Osteoblast (primary cell): ENCODE measurements around the gene RBM33. TPM values are rescaled to one million over a fixed set of nuclear protein-coding genes. Genes with fewer than 3 reads are reported as not detected.
A peak's percentile ranks its signal among the peaks of the same experiment; 100 is the strongest.

Source experiments
- DNase-seq: peaks from one replicate; pipeline ENCODE4 v3.0.0; 2011; ENCODE audit warnings: low spot score, mixed read lengths; ENCODE audit not compliant: insufficient read length; ENCODE audit errors: missing footprints
- H2AFZ ChIP-seq: 2 replicates; pipeline ENCODE4 v1.6.0; 2011; ENCODE audit warnings: mild to moderate bottlenecking, low read length
- H3K27ac ChIP-seq: 2 replicates; pipeline ENCODE4 v1.5.1; 2011; ENCODE audit warnings: mild to moderate bottlenecking, low read depth, low read length, moderate library complexity
- H3K27me3 ChIP-seq: 2 replicates; pipeline ENCODE4 v1.6.0; 2012; ENCODE audit warnings: mild to moderate bottlenecking, control low read depth, inconsistent platforms, low read length, moderate library complexity; ENCODE audit not compliant: insufficient read depth
- H3K36me3 ChIP-seq: 2 replicates; pipeline ENCODE4 v1.5.1; 2011; ENCODE audit warnings: mild to moderate bottlenecking, low read length, control low read depth, moderate library complexity; ENCODE audit not compliant: insufficient read depth
- H3K4me1 ChIP-seq: 2 replicates; pipeline ENCODE4 v1.5.1; 2011; ENCODE audit warnings: mild to moderate bottlenecking, low read length, control low read depth, moderate library complexity; ENCODE audit not compliant: insufficient read depth
- H3K4me2 ChIP-seq: 2 replicates; pipeline ENCODE4 v1.6.0; 2011; ENCODE audit warnings: mild to moderate bottlenecking, low read length; ENCODE audit not compliant: insufficient read depth
- H3K4me3 ChIP-seq: fragments of 200-600 bp; sonication (generic); 3 replicates; pipeline ENCODE4 v1.5.1; 2012; ENCODE audit warnings: mild to moderate bottlenecking, low read length, inconsistent platforms; ENCODE audit not compliant: insufficient read depth
- H3K79me2 ChIP-seq: 2 replicates; pipeline ENCODE4 v1.6.0; 2012; ENCODE audit warnings: mild to moderate bottlenecking, low read length, control low read depth, inconsistent platforms; ENCODE audit not compliant: insufficient read depth
- H3K9me3 ChIP-seq: 2 replicates; pipeline ENCODE4 v1.5.1; 2011; ENCODE audit warnings: low read depth, low read length, control low read depth
- H4K20me1 ChIP-seq: 2 replicates; pipeline ENCODE4 v1.6.0; 2012; ENCODE audit warnings: mild to moderate bottlenecking, low read length, control low read depth; ENCODE audit not compliant: insufficient read depth
- total RNA-seq: library from RNA; depleted of rRNA; stranded (reverse); fragments of >200 nt; gene quantifications from 2 replicates; pipeline ENCODE4 v1.2.3, GENCODE V29; 2012
- TF ChIP-seq, protein P1 (sequence below): IDR thresholded peaks from 2 replicates; pipeline ENCODE4 v1.5.1; 2011; ENCODE audit warnings: mild to moderate bottlenecking, low read depth, low read length, moderate library complexity; ENCODE audit errors: extremely low read depth

The RBM33 gene
- total RNA-seq, 1 donor: 27.5 TPM

DNA sequence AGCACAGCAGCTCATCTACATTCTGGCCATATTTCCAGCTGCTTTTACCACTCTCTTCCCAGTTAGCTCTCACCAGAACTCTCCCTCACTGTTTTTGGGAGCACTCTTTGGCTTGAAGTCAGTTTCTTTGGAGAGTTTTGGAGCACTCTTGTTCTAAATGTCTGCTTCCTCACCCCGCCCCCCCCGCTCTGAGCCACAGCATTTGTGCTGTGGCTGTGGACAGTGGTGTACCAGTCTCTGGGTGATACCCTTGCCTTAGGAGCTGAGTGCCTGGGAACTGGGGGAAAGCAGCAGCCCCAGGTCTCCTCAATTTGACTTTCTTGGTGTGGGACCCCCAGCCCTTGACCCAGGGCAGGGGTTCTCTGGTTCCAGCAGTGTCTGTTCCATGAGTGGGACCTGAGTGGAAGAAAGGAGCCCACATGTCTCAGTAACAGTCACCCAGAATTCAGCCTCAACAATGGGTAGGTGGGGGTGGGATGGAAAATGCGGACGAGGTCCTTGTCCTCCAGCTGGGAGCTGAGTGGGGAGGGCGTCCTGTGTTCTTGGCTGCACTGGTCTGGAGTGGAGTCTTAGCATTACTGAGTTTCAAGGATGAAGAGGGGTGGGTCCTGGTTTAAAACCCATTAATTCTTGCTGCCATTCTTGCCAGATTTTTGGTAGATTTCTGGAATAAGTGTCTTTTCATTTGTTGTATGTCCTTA is 18.0 kb downstream of the RBM33 start:
- no peaks in the 10 kb centered on the region for H3K9me3 ChIP-seq
- peaks cover 96% of the 10 kb centered on the region for H3K79me2 ChIP-seq
- H4K20me1 ChIP-seq: peaks cover 69% of the 10 kb centered on the region
- H3K4me2 ChIP-seq: no peak overlapping the region
- H3K27me3 ChIP-seq: no peaks in the 10 kb centered on the region
- no peak overlapping the region for H2AFZ ChIP-seq
- TF ChIP-seq, protein P1, sequence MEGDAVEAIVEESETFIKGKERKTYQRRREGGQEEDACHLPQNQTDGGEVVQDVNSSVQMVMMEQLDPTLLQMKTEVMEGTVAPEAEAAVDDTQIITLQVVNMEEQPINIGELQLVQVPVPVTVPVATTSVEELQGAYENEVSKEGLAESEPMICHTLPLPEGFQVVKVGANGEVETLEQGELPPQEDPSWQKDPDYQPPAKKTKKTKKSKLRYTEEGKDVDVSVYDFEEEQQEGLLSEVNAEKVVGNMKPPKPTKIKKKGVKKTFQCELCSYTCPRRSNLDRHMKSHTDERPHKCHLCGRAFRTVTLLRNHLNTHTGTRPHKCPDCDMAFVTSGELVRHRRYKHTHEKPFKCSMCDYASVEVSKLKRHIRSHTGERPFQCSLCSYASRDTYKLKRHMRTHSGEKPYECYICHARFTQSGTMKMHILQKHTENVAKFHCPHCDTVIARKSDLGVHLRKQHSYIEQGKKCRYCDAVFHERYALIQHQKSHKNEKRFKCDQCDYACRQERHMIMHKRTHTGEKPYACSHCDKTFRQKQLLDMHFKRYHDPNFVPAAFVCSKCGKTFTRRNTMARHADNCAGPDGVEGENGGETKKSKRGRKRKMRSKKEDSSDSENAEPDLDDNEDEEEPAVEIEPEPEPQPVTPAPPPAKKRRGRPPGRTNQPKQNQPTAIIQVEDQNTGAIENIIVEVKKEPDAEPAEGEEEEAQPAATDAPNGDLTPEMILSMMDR: no peak
- peaks cover 15% of the 10 kb centered on the region for H3K4me1 ChIP-seq
- no peak for DNase-seq
- no peak overlapping the region for H3K4me3 ChIP-seq
- no peaks in the 10 kb centered on the region for H3K36me3 ChIP-seq
- no peak overlapping the region for H3K27ac ChIP-seq

DNA sequence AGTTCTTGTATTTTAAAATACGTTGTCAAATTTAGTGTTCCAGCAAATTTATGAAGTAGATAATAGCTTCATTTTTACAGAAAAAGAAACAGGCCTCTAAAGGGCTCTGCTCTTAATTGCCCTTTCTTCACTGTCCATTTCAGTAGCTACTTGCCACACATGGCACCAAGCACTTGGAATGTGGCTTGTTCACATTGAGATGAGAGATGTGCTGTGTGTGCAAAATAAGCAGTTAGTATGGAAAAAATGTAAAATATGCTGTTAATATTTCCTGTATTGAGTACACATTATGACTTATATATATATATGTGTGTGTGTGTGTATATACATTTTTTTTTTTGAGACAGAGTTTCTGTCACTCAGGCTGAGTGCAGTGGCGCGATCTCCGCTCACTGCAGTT is 19.5 kb downstream of the RBM33 start:
- peaks cover 68% of the 10 kb centered on the region for H4K20me1 ChIP-seq
- peaks cover 15% of the 10 kb centered on the region for H3K4me1 ChIP-seq

DNA sequence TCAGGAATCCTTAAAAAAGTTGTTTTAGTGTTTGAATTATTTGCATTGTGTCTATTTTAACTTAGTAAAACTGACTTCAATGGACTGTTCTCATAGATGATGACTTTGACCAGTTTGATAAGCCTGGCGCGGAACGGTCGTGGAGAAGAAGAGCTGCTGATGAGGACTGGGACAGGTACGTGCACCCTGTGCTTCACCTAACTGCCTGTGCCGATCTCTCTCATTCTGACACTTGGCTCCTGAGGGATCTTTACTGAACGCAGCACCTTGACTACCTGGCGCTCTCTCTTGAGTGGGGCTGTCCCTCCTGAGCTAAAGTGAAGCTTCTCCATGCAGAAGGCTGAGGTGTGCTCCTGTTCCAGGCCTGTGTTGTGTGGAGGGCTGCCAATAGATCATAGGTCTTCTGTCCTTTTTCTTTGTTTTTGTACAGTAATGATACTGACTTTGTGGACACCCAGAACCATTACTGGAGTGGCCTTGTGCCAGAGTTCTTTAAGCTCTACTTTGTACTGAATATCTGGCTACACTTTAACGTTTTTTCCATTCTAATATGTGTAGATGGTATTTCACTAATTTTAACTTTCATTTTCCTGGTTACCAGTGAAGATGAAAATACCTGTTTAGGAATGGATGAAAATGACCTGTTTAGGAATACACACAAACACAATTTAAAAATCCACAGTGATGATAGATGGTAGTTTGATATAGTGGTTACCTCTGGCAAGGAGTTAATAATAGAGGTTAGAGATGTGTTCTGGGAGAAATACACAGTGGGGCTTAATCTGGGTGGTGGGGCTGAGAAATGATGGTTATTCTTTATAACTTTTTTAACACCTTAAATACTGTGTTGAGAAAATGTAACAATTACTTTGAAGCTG is 20.9 kb downstream of the RBM33 start:
- peak overlapping the region; percentile 79 for H3K27ac ChIP-seq

More for the DNA sequence above, 19.5 kb downstream of the RBM33 start:
- Histone ChIP-seq H3K27me3 (no peaks in the 10 kb centered on the region), H2AFZ (no peak overlapping the region), H3K36me3 (no peaks in the 10 kb centered on the region), H3K79me2 (peaks cover 96% of the 10 kb centered on the region), H3K9me3 (no peaks in the 10 kb centered on the region), H3K4me2 (no peak overlapping the region), H3K4me3 (no peak overlapping the region), H3K27ac (no peak overlapping the region)
- no peak for DNase-seq
- TF ChIP-seq, protein P1: no peak

More for the DNA sequence above, 20.9 kb downstream of the RBM33 start:
- peak overlapping the region; percentile 68 for H3K4me2 ChIP-seq
- no peak overlapping the region for H3K4me3 ChIP-seq
- H3K4me1 ChIP-seq: peaks cover 25% of the 10 kb centered on the region
- H3K79me2 ChIP-seq: peaks cover 95% of the 10 kb centered on the region
- H3K36me3 ChIP-seq: no peaks in the 10 kb centered on the region
- H2AFZ ChIP-seq: no peak overlapping the region
- H3K27me3 ChIP-seq: no peaks in the 10 kb centered on the region
- H4K20me1 ChIP-seq: peaks cover 65% of the 10 kb centered on the region
- DNase-seq: no peak
- no peaks in the 10 kb centered on the region for H3K9me3 ChIP-seq
- TF ChIP-seq, protein P1: no peak
